ENCODE data around the gene ZNF594. TPM values are rescaled to one million over a fixed set of nuclear protein-coding genes. Genes with fewer than 3 reads are reported as not detected.
"Not testable (repeated sequence)": the region's sequence is repeated elsewhere in the genome, so short reads cannot be mapped to it uniquely, and the experiment has no call there.

Gene ZNF594
- total RNA-seq, 1 donor from 2014 or later = 19.5 TPM

DNA sequence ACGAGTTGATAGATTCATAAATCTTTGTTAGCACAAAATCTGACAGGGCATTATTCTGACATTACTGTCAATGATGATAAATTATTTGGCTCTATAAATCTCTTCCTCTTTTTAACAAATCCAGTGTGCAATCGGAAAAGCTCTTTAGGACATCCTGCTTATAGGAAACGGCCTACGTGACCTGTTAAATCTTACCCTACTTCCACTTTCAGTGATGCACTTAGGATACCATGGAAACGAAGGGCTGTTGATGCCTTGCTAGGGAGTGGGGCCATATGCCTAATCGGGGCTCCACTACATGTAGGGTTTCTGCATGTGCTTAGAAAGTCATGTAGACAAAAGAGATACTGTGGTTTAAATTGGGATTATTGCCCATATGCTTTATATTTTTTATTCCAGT lies 27.2 kb downstream of the ZNF594 start:
- H3K4me3 Mint-ChIP-seq = no peak overlapping the region
- H3K27ac Mint-ChIP-seq = no peak overlapping the region
- no peaks in the 10 kb centered on the region for H3K9me3 Mint-ChIP-seq
- Histone ChIP-seq H2AFZ (replicated peaks) (no peak overlapping the region), H3K4me1 (no peaks in the 10 kb centered on the region), H3K4me2 (no peak overlapping the region), H3K27ac (no peak overlapping the region), H3K4me3 (no peak overlapping the region), H3K9me3 (ENCODE audit: low read depth) (no peaks in the 10 kb centered on the region), H3K79me2 (ENCODE audit: low read depth) (no peaks in the 10 kb centered on the region), H3K9ac (no peak overlapping the region), H3K36me3 (no peaks in the 10 kb centered on the region), H3F3A (ENCODE audit: low read depth) (no peaks in the 10 kb centered on the region), H3K27me3 (peaks cover 2% of the 10 kb centered on the region), H4K20me1 (ENCODE audit: low read depth) (no peaks in the 10 kb centered on the region)
- DNase-seq (ENCODE audit: low spot score) = no peak
- H3K27me3 Mint-ChIP-seq (ENCODE audit: insufficient read depth, low read depth) = peaks cover 2% of the 10 kb centered on the region
- H3K36me3 Mint-ChIP-seq = no peaks in the 10 kb centered on the region
- H3K4me1 Mint-ChIP-seq = no peaks in the 10 kb centered on the region
- no peak for TF ChIP-seq EZH2 (IDR thresholded peaks at IDR 0.05)
- TF ChIP-seq EZH2phosphoT487 (IDR thresholded peaks at IDR 0.05) = no peak
- TF ChIP-seq CTCF (IDR thresholded peaks at IDR 0.05) = no peak

DNA sequence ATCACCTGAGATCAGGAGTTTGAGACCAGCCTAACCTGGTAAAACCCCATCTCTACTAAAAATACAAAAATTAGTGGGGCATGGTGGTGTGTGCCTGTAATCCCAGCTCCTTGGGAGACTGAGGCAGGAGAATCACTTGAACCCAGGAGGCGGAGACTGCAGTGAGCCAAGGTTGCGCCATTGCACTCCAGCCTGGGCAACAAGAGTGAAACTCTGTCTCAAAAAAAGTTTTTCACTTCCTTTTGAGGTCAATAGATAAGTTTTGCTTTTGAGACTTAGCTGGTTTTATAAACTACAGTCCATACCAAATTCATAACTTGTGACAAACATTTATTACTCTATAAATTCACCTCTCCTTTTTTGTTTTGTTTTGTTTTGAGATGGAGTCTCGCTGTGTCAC lies 29.9 kb downstream of the ZNF594 start:
- H3K9me3 Mint-ChIP-seq; H2AFZ ChIP-seq (replicated peaks); H3F3A ChIP-seq (ENCODE audit: low read depth); H3K36me3 ChIP-seq; H3K9ac ChIP-seq; H3K27me3 Mint-ChIP-seq (ENCODE audit: insufficient read depth, low read depth); H3K4me1 ChIP-seq; H3K27ac ChIP-seq; H4K20me1 ChIP-seq (ENCODE audit: low read depth); H3K4me1 Mint-ChIP-seq; DNase-seq (ENCODE audit: low spot score); H3K4me3 Mint-ChIP-seq; H3K9me3 ChIP-seq (ENCODE audit: low read depth); H3K36me3 Mint-ChIP-seq; H3K4me3 ChIP-seq; H3K79me2 ChIP-seq (ENCODE audit: low read depth); H3K27ac Mint-ChIP-seq; H3K4me2 ChIP-seq: not testable (repeated sequence)
- H3K27me3 ChIP-seq = peaks cover 13% of the 10 kb centered on the region

DNA sequence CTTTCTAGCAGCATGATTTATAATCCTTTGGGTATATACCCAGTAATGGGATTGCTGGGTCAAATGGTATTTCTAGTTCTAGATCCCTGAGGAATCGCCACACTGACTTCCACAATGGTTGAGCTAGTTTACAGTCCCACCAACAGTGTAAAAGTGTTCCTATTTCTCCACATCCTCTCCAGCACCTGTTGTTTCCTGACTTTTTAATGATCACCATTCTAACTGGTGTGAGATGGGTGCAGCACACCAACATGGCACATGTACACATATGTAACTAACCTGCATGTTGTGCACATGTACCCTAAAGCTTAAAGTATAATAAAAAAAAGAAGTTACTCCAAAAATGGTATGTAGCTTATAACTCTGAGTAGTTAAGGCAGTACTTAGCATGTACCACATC lies 31.0 kb downstream of the ZNF594 start:
- H3K9me3 Mint-ChIP-seq; H3K36me3 Mint-ChIP-seq; H3K4me3 Mint-ChIP-seq; H2AFZ ChIP-seq (replicated peaks); H3K9me3 ChIP-seq (ENCODE audit: low read depth); H3F3A ChIP-seq (ENCODE audit: low read depth); H3K4me1 Mint-ChIP-seq; H3K36me3 ChIP-seq; H3K9ac ChIP-seq; H4K20me1 ChIP-seq (ENCODE audit: low read depth); H3K4me3 ChIP-seq; H3K27ac Mint-ChIP-seq; H3K4me2 ChIP-seq; H3K27ac ChIP-seq; H3K4me1 ChIP-seq; H3K79me2 ChIP-seq (ENCODE audit: low read depth); DNase-seq (ENCODE audit: low spot score); H3K27me3 Mint-ChIP-seq (ENCODE audit: insufficient read depth, low read depth): not testable (repeated sequence)
- peaks cover 13% of the 10 kb centered on the region for H3K27me3 ChIP-seq

- H3K4me1 Mint-ChIP-seq; H3K4me3 Mint-ChIP-seq; H3K4me2 ChIP-seq; H3K36me3 Mint-ChIP-seq; H3F3A ChIP-seq (ENCODE audit: low read depth); H3K36me3 ChIP-seq; H3K9ac ChIP-seq; H3K27ac ChIP-seq; H3K4me1 ChIP-seq; H4K20me1 ChIP-seq (ENCODE audit: low read depth); H3K27me3 Mint-ChIP-seq (ENCODE audit: insufficient read depth, low read depth); H3K9me3 ChIP-seq (ENCODE audit: low read depth); H3K9me3 Mint-ChIP-seq; H3K79me2 ChIP-seq (ENCODE audit: low read depth); H2AFZ ChIP-seq (replicated peaks); DNase-seq (ENCODE audit: low spot score); H3K4me3 ChIP-seq; H3K27ac Mint-ChIP-seq: not testable (repeated sequence)
- H3K27me3 ChIP-seq = peaks cover 29% of the 10 kb centered on the region
Observed at GRCh38 chr17:5146122-5146521, 45.5 kb downstream of the ZNF594 start.

GRCh38 chr17:5142877-5143276 lies 48.8 kb downstream of the ZNF594 start:
- H3K27ac Mint-ChIP-seq; H3K4me1 ChIP-seq; H3K9me3 ChIP-seq (ENCODE audit: low read depth); H3K4me1 Mint-ChIP-seq; H3K4me2 ChIP-seq; H3K36me3 ChIP-seq; H3K79me2 ChIP-seq (ENCODE audit: low read depth); H3F3A ChIP-seq (ENCODE audit: low read depth); H4K20me1 ChIP-seq (ENCODE audit: low read depth); H2AFZ ChIP-seq (replicated peaks); H3K27me3 Mint-ChIP-seq (ENCODE audit: insufficient read depth, low read depth); H3K4me3 Mint-ChIP-seq; H3K4me3 ChIP-seq; H3K9ac ChIP-seq; H3K36me3 Mint-ChIP-seq; H3K27ac ChIP-seq; H3K9me3 Mint-ChIP-seq; DNase-seq (ENCODE audit: low spot score): not testable (repeated sequence)
- H3K27me3 ChIP-seq = peaks cover 28% of the 10 kb centered on the region
